Glutamatergic neuron (in vitro differentiated cells): ENCODE measurements around the gene IL1RAPL2. TPM values are rescaled to one million over a fixed set of nuclear protein-coding genes. Genes with fewer than 3 reads are reported as not detected.

Experiments
- DNase-seq: peaks from one replicate; pipeline ENCODE4 v3.0.0; 2022
- H3K27ac Mint-ChIP-seq: one replicate; pipeline ENCODE4 v1.8.0; 2020; ENCODE audit warnings: mild to moderate bottlenecking, mixed read lengths, inconsistent platforms; ENCODE audit not compliant: unreplicated experiment
- H3K27me3 Mint-ChIP-seq: one replicate; pipeline ENCODE4 v1.8.0; 2020; ENCODE audit warnings: mild to moderate bottlenecking, moderate library complexity, mixed read lengths, inconsistent platforms; ENCODE audit not compliant: unreplicated experiment
- H3K36me3 Mint-ChIP-seq: one replicate; pipeline ENCODE4 v1.8.0; 2020; ENCODE audit warnings: mild to moderate bottlenecking, mixed read lengths, inconsistent platforms; ENCODE audit not compliant: unreplicated experiment
- H3K4me1 Mint-ChIP-seq: one replicate; pipeline ENCODE4 v1.8.0; 2020; ENCODE audit warnings: mild to moderate bottlenecking, low read depth, mixed read lengths, inconsistent platforms; ENCODE audit not compliant: unreplicated experiment
- H3K4me3 Mint-ChIP-seq: one replicate; pipeline ENCODE4 v1.8.0; 2020; ENCODE audit warnings: mild to moderate bottlenecking, mixed read lengths, inconsistent platforms; ENCODE audit not compliant: unreplicated experiment
- H3K9me3 Mint-ChIP-seq: one replicate; pipeline ENCODE4 v1.8.0; 2020; ENCODE audit warnings: mild to moderate bottlenecking, moderate library complexity, mixed read lengths, inconsistent platforms; ENCODE audit not compliant: unreplicated experiment
- CTCF ChIP-seq: fragments of 200-600 bp; sonication (generic); IDR thresholded peaks from one replicate; pipeline ENCODE4 v1.5.0; 2021; ENCODE audit not compliant: partially characterized antibody, unreplicated experiment
- total RNA-seq: library from RNA; stranded (reverse); fragmentation: NEBNext Ultra II Directional; extraction: Animal tissue kit (Norgen Biotek cat#: 25700); gene quantifications from one replicate; pipeline ENCODE4 v1.2.1, GENCODE V29; 2021; ENCODE audit not compliant: unreplicated experiment

Gene IL1RAPL2
- total RNA-seq, 1 donor from 2014 or later: 0.76 TPM

DNA sequence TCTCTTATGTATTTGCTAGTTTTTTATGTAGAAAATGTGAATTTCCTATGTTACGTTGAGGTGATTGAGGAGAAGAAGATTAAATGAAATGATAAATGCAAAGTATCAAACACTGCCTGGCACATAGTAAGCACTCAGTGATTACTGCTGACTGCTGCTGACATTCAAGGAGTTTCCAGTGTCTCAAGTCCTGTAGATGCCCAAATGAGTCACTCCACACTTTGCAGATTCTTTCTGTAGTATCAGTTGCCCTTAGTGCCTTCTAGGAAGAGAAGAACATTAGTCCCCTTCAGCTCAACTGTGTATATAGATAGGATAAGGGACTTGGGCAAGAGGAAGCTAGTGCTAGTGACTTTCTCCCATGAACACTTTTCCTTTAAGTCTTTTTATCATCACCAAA lies 895.0 kb downstream of the IL1RAPL2 start:
- no peak for TF ChIP-seq CTCF
- no peak overlapping the region for H3K4me3 Mint-ChIP-seq
- H3K36me3 Mint-ChIP-seq: no peaks in the 10 kb centered on the region
- H3K9me3 Mint-ChIP-seq: no peaks in the 10 kb centered on the region
- H3K27me3 Mint-ChIP-seq: no peaks in the 10 kb centered on the region
- no peak overlapping the region for H3K27ac Mint-ChIP-seq
- no peaks in the 10 kb centered on the region for H3K4me1 Mint-ChIP-seq
- DNase-seq: no peak

DNA sequence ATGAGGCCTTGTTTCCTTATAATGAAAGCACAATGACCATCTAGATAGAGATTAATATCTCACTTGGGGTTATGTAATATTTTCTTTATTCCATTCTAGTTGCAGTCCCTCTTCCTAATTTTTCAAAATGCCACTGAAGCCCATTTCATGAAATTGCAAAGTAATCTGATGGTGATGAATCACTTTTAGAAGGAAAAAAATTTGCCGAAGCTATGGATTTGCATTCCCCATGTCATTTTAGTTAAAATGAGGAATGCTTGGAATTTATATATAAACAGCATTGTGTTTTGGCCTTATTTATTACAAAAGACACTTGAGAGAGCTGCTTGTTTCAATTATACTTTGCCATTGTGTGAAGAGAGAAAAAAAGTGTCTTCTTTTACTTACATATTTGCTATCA lies 896.2 kb downstream of the IL1RAPL2 start:
- Mint-ChIP-seq H3K4me1 (no peaks in the 10 kb centered on the region), H3K27ac (no peak overlapping the region), H3K4me3 (no peak overlapping the region), H3K36me3 (no peaks in the 10 kb centered on the region), H3K27me3 (no peaks in the 10 kb centered on the region), H3K9me3 (no peaks in the 10 kb centered on the region)
- DNase-seq: no peak
- no peak for TF ChIP-seq CTCF

- Mint-ChIP-seq H3K9me3 (no peaks in the 10 kb centered on the region), H3K4me3 (no peak overlapping the region), H3K4me1 (no peaks in the 10 kb centered on the region), H3K27me3 (no peaks in the 10 kb centered on the region), H3K27ac (no peak overlapping the region), H3K36me3 (no peaks in the 10 kb centered on the region)
- no peak for DNase-seq
- TF ChIP-seq CTCF: no peak
Measured at GRCh38 chrX:105463473-105463872, 897.5 kb downstream of the IL1RAPL2 start.

GRCh38 chrX:105464618-105465017 lies 898.6 kb downstream of the IL1RAPL2 start:
- H3K9me3 Mint-ChIP-seq: no peaks in the 10 kb centered on the region
- TF ChIP-seq CTCF: no peak

GRCh38 chrX:105468741-105469140 lies 902.7 kb downstream of the IL1RAPL2 start:
- no peak for TF ChIP-seq CTCF
- DNase-seq: no peak

More at GRCh38 chrX:105464618-105465017, 898.6 kb downstream of the IL1RAPL2 start:
- H3K4me1 Mint-ChIP-seq: no peaks in the 10 kb centered on the region
- H3K27ac Mint-ChIP-seq: no peak overlapping the region
- no peak for DNase-seq
- no peak overlapping the region for H3K4me3 Mint-ChIP-seq
- no peaks in the 10 kb centered on the region for H3K27me3 Mint-ChIP-seq
- no peaks in the 10 kb centered on the region for H3K36me3 Mint-ChIP-seq

More at GRCh38 chrX:105468741-105469140, 902.7 kb downstream of the IL1RAPL2 start:
- H3K4me1 Mint-ChIP-seq: no peaks in the 10 kb centered on the region
- H3K36me3 Mint-ChIP-seq: no peaks in the 10 kb centered on the region
- H3K27me3 Mint-ChIP-seq: no peaks in the 10 kb centered on the region
- no peak overlapping the region for H3K27ac Mint-ChIP-seq
- no peak overlapping the region for H3K4me3 Mint-ChIP-seq
- H3K9me3 Mint-ChIP-seq: no peaks in the 10 kb centered on the region
